ENCODE results near the gene WNT2B.

WNT2B gene

GRCh38 chr1:112565800-112566199, 57.0 kb downstream of the WNT2B start:
- Histone ChIP-seq H3K9me3 (no peaks in the 10 kb centered on the region), H3K4me3 (no peak overlapping the region), H3K36me3 (peaks cover 6 to 13% (median 10%) of the 10 kb centered on the region in 3 donors), H3K27ac (no peak overlapping the region), H3K27me3 (no peaks in the 10 kb centered on the region), H3K4me1 (no peaks in the 10 kb centered on the region)
- DNase-seq = no peak
- TF ChIP-seq CTCF (IDR thresholded peaks at IDR 0.05) = no peak
- intact Hi-C loops (cut with DNase I; ENCODE audit: low total_unique reads) = no loop called here

GRCh38 chr1:112575154-112575804, 66.5 kb downstream of the WNT2B start:
- no peak for TF ChIP-seq CTCF (IDR thresholded peaks at IDR 0.05)
- no peak for DNase-seq
- Histone ChIP-seq H3K4me1 (no peaks in the 10 kb centered on the region), H3K27me3 (no peaks in the 10 kb centered on the region), H3K9me3 (no peaks in the 10 kb centered on the region), H3K4me3 (no peak overlapping the region), H3K27ac (no peak overlapping the region), H3K36me3 (peaks cover 52 to 91% (median 56%) of the 10 kb centered on the region in 3 donors)
- intact Hi-C loops (cut with DNase I; ENCODE audit: low total_unique reads) = no loop called here

- Histone ChIP-seq H3K4me1 (no peaks in the 10 kb centered on the region), H3K27me3 (no peaks in the 10 kb centered on the region), H3K27ac (no peak overlapping the region), H3K4me3 (no peak overlapping the region), H3K36me3 (peaks cover 54 to 93% (median 59%) of the 10 kb centered on the region in 3 donors), H3K9me3 (no peaks in the 10 kb centered on the region)
- intact Hi-C loops (cut with DNase I; ENCODE audit: low total_unique reads) = no loop called here
- no peak for TF ChIP-seq CTCF (IDR thresholded peaks at IDR 0.05)
- DNase-seq = no peak
These were observed 67.5 kb downstream of the WNT2B start for GRCh38 chr1:112576240-112576639.

All from tibial artery (tissue), 4 donors.